NCI-H226 (cell line): Measurements from ENCODE around the gene ARHGAP31.

ENCODE experiments used
- DNase-seq: peaks from one replicate; pipeline ENCODE4 v3.0.0-alpha.2; 2015

Gene ARHGAP31

GRCh38 chr3:119453822-119454221, 159.6 kb downstream of the ARHGAP31 start:
- no peak for DNase-seq

GRCh38 chr3:119456469-119456868, 162.3 kb downstream of the ARHGAP31 start:
- DNase-seq: no peak

- DNase-seq: no peak
Observed at GRCh38 chr3:119457246-119457645, 163.1 kb downstream of the ARHGAP31 start.

GRCh38 chr3:119463171-119464169, 169.3 kb downstream of the ARHGAP31 start, which contains the start of gene TMEM39A:
Gene TMEM39A, minus strand, starts transcription at chr3:119463615. Its CDS starts 1,541 bp downstream, at chr3:119462074.
- peak; percentile 90 for DNase-seq

- DNase-seq: no peak
Observed at GRCh38 chr3:119468041-119468440, 173.9 kb downstream of the ARHGAP31 start.

- peak; percentile 20 for DNase-seq
Observed at GRCh38 chr3:119469418-119470189, 175.4 kb downstream of the ARHGAP31 start.
